K562 (cell line): ENCODE results near the gene FADS6. TPM values are rescaled to one million over a fixed set of nuclear protein-coding genes. Genes with fewer than 3 reads are reported as not detected.

Source experiments
- ESRRB ChIP-seq: fragments of 250-450 bp; sonication (Bioruptor Pico); IDR thresholded peaks from 2 replicates; pipeline ENCODE4 v1.5.0; 2020; ENCODE audit warnings: mild to moderate bottlenecking, moderate library complexity, borderline replicate concordance
- HBP1 ChIP-seq: fragments of 450-650 bp; formaldehyde crosslinking; IDR thresholded peaks from 2 replicates; pipeline ENCODE4 v1.4.0; 2022; ENCODE audit warnings: missing genetic modification characterization
- HDAC1 ChIP-seq, 2 experiments: fragments of 450-650 bp; IDR thresholded peaks; 2 replicates each; pipeline ENCODE4 v1.6.1; 2016 to 2017; ENCODE audit warnings: inconsistent platforms in 1 of 2, mild to moderate bottlenecking in 1 of 2, moderate library complexity in 1 of 2
- HINFP ChIP-seq: fragments of 450-650 bp; conservative IDR thresholded peaks from 2 replicates; pipeline ENCODE4 v1.6.1; 2016; ENCODE audit warnings: missing genetic modification characterization, low read depth, mild to moderate bottlenecking, control low read depth, missing compliant biosample characterization
- HMG20A ChIP-seq: fragments of 450-650 bp; formaldehyde crosslinking; conservative IDR thresholded peaks from 2 replicates; pipeline ENCODE4 v1.4.0; 2020; ENCODE audit warnings: mild to moderate bottlenecking, mixed read lengths
- HNRNPK ChIP-seq: fragments of 200-400 bp; formaldehyde crosslinking; IDR thresholded peaks from one replicate; pipeline ENCODE4 v1.6.1; 2018; ENCODE audit warnings: mild to moderate bottlenecking, low read depth, low read length; ENCODE audit not compliant: poor library complexity, severe bottlenecking
- LARP7 ChIP-seq: fragments of 450-650 bp; IDR thresholded peaks from 2 replicates; pipeline ENCODE4 v1.6.1; 2016
- MAFK ChIP-seq: IDR thresholded peaks from 2 replicates; pipeline ENCODE4 v1.6.1; 2011; ENCODE audit warnings: low read length, improper control_type of control experiment
- MITF ChIP-seq: IDR thresholded peaks from 2 replicates; pipeline ENCODE4 v1.6.1; 2014; ENCODE audit warnings: antibody characterized with exemption
- MXD1 ChIP-seq: fragments of 250-450 bp; sonication (Bioruptor Pico); IDR thresholded peaks from 2 replicates; pipeline ENCODE4 v1.8.0; 2021; ENCODE audit warnings: borderline replicate concordance, mild to moderate bottlenecking, moderate library complexity; ENCODE audit not compliant: poor library complexity, severe bottlenecking
- NR2F6 ChIP-seq: fragments of 450-650 bp; formaldehyde crosslinking; IDR thresholded peaks from 2 replicates; pipeline ENCODE4 v1.4.0; 2020; ENCODE audit warnings: mild to moderate bottlenecking
- PCBP1 ChIP-seq: fragments of 200-400 bp; formaldehyde crosslinking; IDR thresholded peaks from 2 replicates; pipeline ENCODE4 v1.6.1; 2018; ENCODE audit warnings: mild to moderate bottlenecking, low read depth, low read length; ENCODE audit not compliant: poor library complexity, severe bottlenecking
- PHF20 ChIP-seq: fragments of 450-650 bp; IDR thresholded peaks from 2 replicates; pipeline ENCODE4 v1.6.1; 2018; ENCODE audit not compliant: partially characterized antibody
- SUPT5H ChIP-seq: fragments of 450-650 bp; IDR thresholded peaks from 2 replicates; pipeline ENCODE4 v1.6.1; 2016
- TBL1XR1 ChIP-seq, 2 experiments: IDR thresholded peaks; 2 replicates each; pipeline ENCODE4 v1.6.1; 2012; ENCODE audit warnings: improper control_type of control experiment in 2 of 2, low read length in 2 of 2, mild to moderate bottlenecking in 1 of 2
- YY1 ChIP-seq, 3 experiments: IDR thresholded peaks; 2 replicates each; pipeline ENCODE4 v1.6.1; 2011; ENCODE audit warnings: low read length in 2 of 3, mild to moderate bottlenecking in 2 of 3, moderate library complexity in 2 of 3, borderline replicate concordance in 1 of 3, control low read depth in 1 of 3, low read depth in 1 of 3; ENCODE audit not compliant: insufficient read depth in 3 of 3, insufficient replicate concordance in 2 of 3, control insufficient read depth in 1 of 3, insufficient read length in 1 of 3; ENCODE audit errors: extremely low read depth in 1 of 3
- ZNF175 ChIP-seq: fragments of 200-800 bp; sonication (Bioruptor generic); IDR thresholded peaks from 2 replicates; pipeline ENCODE4 v1.6.1; 2016; ENCODE audit warnings: low read depth, mild to moderate bottlenecking, missing genetic modification characterization, missing compliant biosample characterization
- ZNF24 ChIP-seq: fragments of 450-650 bp; IDR thresholded peaks from 2 replicates; pipeline ENCODE4 v1.6.1; 2016
- ZNF584 ChIP-seq: fragments of 200-800 bp; sonication (Bioruptor generic); IDR thresholded peaks from 2 replicates; pipeline ENCODE4 v1.6.1; 2016; ENCODE audit warnings: low read depth, mild to moderate bottlenecking, missing genetic modification characterization, missing compliant biosample characterization
- ZNF639 ChIP-seq, 2 experiments: fragments of 200-800 bp in 1 of 2; sonication (Bioruptor generic) in 1 of 2; sonication (generic) in 1 of 2; formaldehyde crosslinking in 1 of 2; IDR thresholded peaks in 1 of 2; conservative IDR thresholded peaks in 1 of 2; 2 replicates each; pipeline versions ENCODE4 v1.5.0 to v1.6.1; 2016 to 2020; ENCODE audit warnings: missing compliant biosample characterization in 1 of 2, missing genetic modification characterization in 1 of 2, missing genetic modification reagents in 1 of 2
- polyA plus RNA-seq, 8 experiments: library from polyadenylated mRNA; depleted of rRNA in 4 of 8; stranded (reverse) in 5 of 8; unstranded in 3 of 8; fragments of >200 nt; fragmentation: Nextera tagmentation in 2 of 8; fragmentation: Illumina TruSeq in 1 of 8; extraction: Ambion mirVana in 2 of 8; extraction: Trizol in 1 of 8; gene quantifications; 2 replicates each; pipeline versions ENCODE4 v1.2.1 to v1.2.3, GENCODE V29; 2011 to 2014; ENCODE audit warnings: inconsistent platforms in 1 of 8, missing spikeins in 1 of 8
- total RNA-seq, 7 experiments: library from RNA; depleted of rRNA in 6 of 7; stranded (reverse); fragments of >200 nt in 6 of 7; fragmentation: Illumina TruSeq in 2 of 7; extraction: Trizol in 2 of 7; gene quantifications; 2 replicates each; pipeline versions ENCODE4 v1.2.1 to v1.2.3, GENCODE V29; 2011 to 2021; ENCODE audit warnings: low replicate concordance in 1 of 7

Gene FADS6
- total and polyA plus RNA-seq, 9 of the 15 experiments (the other 6 are each of a cell fraction or from before 2014, with no cell fraction given): 0.18 to 0.22 TPM; not detected in 7

GRCh38 chr17:74873874-74874614, 19.4 kb downstream of the FADS6 start (continued):
- TF ChIP-seq YY1 (IDR thresholded peaks at IDR 0.05; ENCODE audit: borderline replicate concordance in 1 of 3, control insufficient read depth in 1 of 3, extremely low read depth in 1 of 3, insufficient read depth in 3 of 3, insufficient read length in 1 of 3, insufficient replicate concordance in 2 of 3, low read depth in 1 of 3, low read length in 2 of 3) (peak in 1 of 3 experiments; percentile 76), HDAC1 (IDR thresholded peaks at IDR 0.05) (no peak), SUPT5H (peak; percentile 33), TBL1XR1 (IDR thresholded peaks at IDR 0.05; ENCODE audit: low read length in 2 of 2) (0 out of 4 replicates have a peak, but pooled peaks of 1 of the 2 experiments have one; percentile 23), HMG20A (CRISPR knock-in tag) (no peak), MXD1 (CRISPR knock-in tag) (no peak), PHF20 (no peak), HBP1 (no peak), ZNF639 (CRISPR knock-in tag; conservative IDR thresholded peaks at IDR 0.05 in 1 of 2, IDR thresholded peaks at IDR 0.05 in 1 of 2) (peak in 1 of 2 experiments; percentile 66; a peak in 1 of 4 replicates), LARP7 (0 out of 2 replicates have a peak, but pooled peaks have one; percentile 21), HINFP (no peak), NR2F6 (no peak), HNRNPK (no peak), ZNF584 (CRISPR knock-in tag) (peak; percentile 57; the same call in 1 of the 2 replicates), ZNF175 (CRISPR knock-in tag) (peak; percentile 82), MITF (no peak), PCBP1 (no peak), MAFK (no peak), ESRRB (CRISPR knock-in tag) (no peak), ZNF24 (no peak)
